NCI-H446 (cell line): ENCODE measurements around the gene LMNTD2.

Experiments
- DNase-seq, 2 experiments: peaks; one replicate each; lab custom pipeline; 2025; lab: John Stamatoyannopoulos, UW

The LMNTD2 gene

DNA sequence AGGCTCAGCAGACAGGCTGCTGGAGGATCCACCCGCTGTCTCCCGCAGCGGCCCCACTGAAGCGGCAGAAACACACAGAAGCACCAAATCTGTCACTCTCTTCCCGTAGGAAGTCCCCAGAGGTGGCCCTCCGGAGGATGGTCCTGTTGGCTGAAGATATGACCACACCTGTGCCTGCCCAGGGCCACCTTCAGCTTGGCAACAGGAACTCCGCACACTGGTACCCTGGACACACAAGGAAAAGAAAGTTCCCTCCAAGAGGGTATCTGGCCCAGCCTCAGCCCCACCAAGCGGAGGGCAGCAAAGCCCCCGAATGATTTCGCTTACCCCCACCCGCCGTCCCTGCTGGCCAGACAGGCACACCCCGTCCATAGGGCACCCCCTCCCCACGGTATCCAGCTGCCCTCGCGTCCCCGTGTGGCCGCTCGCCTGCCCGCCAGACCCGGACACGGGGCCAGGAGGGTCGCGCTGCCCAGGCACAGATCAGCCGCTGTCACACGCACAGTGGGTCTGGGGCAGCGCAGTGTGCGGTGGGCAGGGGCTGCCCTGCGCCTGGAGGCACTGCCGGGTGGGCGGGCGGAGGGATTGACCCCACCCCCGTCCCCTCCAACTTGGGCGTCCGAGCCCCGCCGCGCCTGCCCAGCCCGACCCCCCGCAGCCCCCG is 7.2 kb upstream of the LMNTD2 start:
- DNase-seq = no peak

- no peak for DNase-seq
Measured at GRCh38 chr11:567011-567628, 6.6 kb upstream of the LMNTD2 start.

- no peak for DNase-seq
Measured at GRCh38 chr11:565921-566509, 5.5 kb upstream of the LMNTD2 start.

DNA sequence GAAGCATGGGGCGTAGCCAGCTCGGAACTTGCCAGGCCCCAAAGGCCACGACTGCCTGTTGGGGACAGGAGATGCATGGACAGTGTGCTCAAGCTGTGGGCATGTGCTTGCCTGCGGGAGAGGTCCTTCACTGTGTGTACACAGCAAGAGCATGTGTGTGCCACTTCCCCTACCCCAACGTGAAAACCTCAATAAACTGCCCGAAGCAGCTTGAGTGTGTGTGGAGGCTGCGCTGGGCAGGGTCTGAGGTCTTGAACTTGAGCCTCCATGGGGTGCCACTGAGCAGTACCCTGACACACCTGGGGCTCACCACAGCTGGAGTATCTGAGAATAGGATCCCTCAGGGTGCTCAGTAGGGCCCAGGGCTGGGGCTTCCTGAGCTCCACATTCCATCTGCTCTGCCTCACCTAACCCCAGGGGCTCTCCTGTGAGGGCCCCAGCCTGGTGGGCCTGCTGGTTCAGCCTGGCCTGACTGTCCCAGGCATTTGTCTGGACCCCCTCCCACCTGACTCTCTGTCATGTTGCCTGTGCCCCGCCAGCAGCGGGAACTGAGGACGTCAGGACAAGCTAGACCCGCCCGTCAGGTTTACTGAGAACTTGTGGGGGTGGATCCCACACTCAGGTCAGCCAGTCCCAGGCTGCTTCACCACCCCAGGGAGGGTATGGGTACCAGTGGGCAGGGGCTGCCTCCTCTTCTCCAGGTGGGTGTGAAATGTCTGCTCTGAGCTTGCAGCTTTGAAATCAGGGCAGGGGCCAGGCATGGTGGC is 3.5 kb upstream of the LMNTD2 start:
- no peak for DNase-seq

GRCh38 chr11:563066-563811 is 2.7 kb upstream of the LMNTD2 start:
- DNase-seq = no peak

GRCh38 chr11:562046-562645 is 1.6 kb upstream of the LMNTD2 start:
- no peak for DNase-seq

GRCh38 chr11:561148-562003 is 838 bp upstream of the LMNTD2 start:
- no peak for DNase-seq

GRCh38 chr11:559712-560304 is 730 bp downstream of the LMNTD2 start:
- DNase-seq = no peak

DNA sequence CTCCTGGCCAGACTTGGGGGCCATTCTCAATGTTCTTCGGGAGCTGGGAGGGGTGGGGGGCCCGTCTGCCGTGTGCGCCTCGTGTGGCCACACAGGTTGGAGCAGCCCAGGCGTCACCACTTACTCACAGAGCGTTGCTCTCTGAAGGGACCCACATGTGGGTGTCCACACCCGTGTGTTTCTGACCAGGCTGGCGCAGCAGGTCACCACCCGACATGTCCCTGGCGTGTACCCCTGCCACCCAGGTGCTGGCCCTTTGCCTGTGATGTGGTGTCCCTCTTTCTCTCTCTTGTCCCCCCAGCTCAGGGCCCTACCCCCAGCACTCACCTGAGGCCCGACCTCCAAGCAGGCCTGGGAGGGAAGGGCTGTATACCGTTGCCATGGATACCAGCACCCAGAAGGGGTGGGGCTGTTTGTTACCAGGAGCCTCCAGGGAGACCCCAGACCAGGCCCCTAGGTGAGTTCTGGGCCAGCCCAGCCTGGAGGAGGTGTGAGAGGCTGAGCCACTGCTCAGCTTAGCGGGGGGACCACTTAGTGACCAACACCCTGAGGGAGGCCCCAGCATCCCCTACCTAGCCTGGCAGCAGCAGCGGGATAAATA is 1.4 kb downstream of the LMNTD2 start:
- DNase-seq = no peak

DNA sequence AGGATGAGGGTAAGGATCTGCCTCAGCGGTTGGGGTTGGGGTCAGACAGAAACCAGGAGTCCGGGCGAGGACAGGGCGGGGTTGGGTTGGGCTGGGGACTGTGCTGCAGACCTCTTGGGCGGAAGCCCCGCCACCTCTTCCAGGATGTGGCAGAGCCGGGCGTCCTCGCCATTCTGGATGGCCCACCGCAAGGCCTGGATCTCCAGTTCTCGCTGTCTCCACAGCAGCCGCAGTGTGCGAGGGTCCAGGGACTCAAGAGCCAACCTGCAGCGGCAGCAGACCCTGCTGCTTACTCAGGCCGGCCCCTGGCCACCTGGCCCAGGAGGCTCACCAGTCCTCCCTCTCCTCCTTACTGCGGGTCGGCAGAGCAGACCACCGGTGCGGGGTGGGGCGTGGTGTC is 2.0 kb downstream of the LMNTD2 start:
- DNase-seq = no peak

DNA sequence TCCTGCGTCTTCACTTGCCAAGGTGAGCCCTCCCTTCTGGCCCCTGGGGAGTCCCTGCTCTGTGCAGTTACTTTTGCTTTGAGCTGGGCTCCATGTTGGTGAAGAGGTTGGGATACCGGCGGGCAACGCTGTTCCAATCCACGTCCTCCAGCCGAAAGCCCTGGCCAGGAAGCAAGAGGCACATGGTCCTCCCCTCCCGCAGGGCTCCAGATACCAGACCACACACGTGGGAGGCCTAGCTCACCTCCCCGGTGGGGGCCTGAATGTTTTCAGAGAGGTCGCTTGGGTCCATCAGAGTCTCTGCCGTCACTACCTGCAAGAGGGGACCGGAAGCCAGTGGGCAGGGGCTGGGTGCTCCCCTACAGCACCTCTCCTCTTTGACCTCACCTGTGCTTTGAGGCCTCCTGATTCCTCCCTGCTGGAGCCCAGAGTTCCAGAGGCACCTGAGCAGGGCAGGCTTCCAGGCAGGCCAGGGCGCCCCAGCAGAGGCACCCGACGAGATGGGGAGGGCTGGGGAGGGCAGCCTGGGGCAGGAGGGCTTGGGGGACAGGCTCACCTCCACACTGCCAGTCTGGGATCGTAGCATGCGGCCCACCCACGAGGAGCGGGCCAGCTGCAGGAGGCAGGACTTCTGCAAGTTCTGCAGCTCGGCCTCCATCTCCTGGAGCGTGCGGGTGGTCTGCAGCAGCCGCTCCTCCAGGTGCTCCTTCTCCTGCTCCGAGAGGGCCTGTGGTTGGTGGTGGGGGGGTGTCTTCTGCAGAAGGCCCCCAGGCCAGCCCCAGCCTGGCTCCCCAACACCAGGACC is 3.0 kb downstream of the LMNTD2 start:
- DNase-seq = no peak

DNA sequence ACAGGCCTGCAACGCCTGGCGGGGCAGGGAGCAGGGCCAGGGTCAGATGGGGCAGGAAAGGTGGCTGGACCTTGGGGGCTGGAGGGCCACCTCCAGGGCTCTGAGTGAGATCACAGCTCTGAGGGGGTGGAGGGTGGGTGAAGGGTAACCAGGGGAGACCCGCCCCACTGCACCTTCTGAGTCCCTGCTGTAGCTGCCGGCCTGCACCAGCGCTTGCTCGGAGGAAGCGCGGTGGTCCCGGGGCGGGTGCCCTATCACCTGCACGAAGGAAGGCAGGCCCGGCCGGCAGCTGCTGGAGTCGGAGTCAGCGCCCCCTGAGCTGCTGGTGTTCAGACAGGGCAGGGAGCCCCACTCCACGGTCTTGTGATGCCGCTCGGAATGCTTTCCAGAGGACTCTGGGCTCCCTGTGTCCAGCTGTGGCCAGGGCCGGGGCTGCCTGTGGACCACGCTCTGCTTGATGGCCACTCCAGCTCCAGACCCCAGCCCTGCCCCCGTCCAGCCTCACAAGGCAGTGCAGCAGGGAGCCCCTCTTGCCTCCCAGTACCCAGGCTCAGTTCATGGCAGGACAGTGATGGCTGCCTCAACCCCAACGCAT is 3.8 kb downstream of the LMNTD2 start:
- DNase-seq = no peak

DNA sequence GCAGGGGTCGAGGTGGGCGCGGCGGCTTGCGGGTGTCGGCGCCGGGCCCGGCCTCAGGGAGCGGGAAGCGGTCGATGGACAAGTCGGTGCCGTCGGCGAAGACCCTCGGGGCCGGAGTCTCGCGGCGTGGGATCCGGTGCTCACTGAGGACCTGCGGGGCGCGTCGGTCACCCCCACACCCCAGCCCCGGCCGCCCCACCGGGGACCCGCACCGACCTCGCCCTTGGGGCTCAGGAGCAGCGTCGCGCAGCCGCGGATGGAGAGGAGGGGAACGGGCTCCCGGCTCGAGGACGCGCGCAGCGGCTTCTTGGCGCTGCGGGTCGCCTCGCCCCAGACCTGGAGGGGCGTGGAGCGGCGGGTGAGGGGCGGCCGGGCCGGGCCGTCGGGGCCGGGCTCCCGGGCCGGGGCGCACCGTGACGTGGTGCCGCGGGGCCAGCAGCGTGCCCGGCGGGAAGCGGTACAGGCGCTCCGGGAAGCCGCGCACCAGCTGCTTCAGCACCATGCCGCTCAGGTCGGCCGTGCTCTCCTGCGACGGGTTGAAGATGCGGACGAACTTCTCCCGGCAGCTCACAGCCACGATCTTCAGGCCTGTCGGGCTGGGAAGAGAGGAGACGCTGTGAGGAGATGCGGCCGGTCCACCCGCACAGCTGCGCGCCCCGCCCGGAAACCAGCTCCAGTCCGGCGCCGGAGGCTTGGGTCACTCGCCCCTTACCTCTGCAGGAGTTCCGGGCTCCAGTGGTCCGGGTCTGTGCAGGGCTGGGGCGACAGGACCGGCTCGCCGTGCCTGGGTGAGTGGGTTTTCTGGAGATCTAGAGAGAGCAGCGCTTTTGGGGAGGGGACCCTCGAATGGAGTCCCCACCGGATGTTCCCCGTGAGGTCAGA is 4.5 kb downstream of the LMNTD2 start:
- no peak for DNase-seq

DNA sequence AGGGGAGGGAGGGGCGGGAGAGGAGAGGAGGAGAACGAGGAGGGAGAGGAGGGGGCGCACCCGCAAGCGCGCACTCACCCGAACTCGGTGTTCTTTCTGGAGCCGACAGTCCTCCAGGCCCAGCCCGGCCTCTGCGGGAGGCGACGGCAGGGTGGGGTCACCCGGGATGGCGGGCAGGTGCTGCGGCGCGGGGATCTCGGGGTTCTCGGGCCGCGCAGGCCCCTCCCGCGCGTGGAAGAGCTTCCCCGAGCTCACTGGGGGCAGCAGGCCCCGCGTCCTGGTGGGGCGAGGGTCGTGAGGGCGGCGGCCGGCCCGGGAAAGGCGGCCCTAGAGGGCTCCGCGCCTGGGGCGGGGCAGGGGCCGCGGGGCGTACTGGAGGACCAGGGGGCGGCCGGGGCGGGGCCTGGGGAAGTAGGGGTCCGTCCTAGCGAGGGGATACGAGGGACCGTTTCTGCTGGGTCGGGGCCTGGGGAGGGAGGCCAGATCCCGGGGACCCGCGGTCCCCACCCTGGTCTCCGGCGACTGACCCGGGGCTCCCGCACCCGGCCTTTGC is 5.2 kb downstream of the LMNTD2 start:
- DNase-seq = no peak

GRCh38 chr11:554428-555226 is 5.9 kb downstream of the LMNTD2 start:
- DNase-seq = peak; percentile 39 to 75

DNA sequence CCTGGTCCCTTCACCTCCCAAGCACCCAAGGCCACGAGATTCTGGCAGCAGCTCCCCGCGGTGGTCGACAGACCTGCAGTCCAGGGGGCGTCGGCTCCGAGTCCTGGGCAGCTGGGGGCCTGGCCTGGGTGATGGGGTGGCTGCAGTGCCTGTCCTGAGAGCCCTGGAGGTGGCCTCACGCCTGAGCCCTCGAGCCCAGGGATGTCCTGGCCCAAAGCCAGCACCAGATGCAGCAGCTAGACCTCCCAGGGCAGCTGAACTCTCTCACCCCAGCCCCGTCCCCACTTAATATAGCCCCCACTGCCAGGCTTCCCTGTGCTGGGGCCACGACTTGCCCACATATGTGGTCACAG is 6.6 kb downstream of the LMNTD2 start:
- DNase-seq = no peak
